D721Med (cell line): Measurements from ENCODE around the gene ORC2.

Source experiments
- DNase-seq: peaks from one replicate; pipeline ENCODE4 v3.0.0; 2011; ENCODE audit warnings: low spot score; ENCODE audit not compliant: insufficient read length
- FAIRE-seq: peaks from 2 replicates; lab custom pipeline; 2011; peaks lifted over from hg19 to GRCh38; lab: Jason Lieb, UNC
- CTCF ChIP-seq: IDR thresholded peaks from 2 replicates; pipeline ENCODE4 v1.5.1; 2012; ENCODE audit warnings: mild to moderate bottlenecking, control low read depth; ENCODE audit not compliant: insufficient read depth; ENCODE audit errors: missing control alignments

Gene ORC2

GRCh38 chr2:200963124-200963917 is at the start of gene ORC2:
TSS of gene ORC2 (minus strand) at chr2:200963660. CDS start at chr2:200958123, 5,537 bp downstream.
- FAIRE-seq (no peak), DNase-seq (peak; percentile 86)
- peak; percentile 37 for TF ChIP-seq CTCF

- no peak for TF ChIP-seq CTCF
- DNase-seq (no peak), FAIRE-seq (no peak)
Observed at GRCh38 chr2:201008296-201008829, 44.9 kb upstream of the ORC2 start.

GRCh38 chr2:201007584-201007998 is 44.1 kb upstream of the ORC2 start:
- FAIRE-seq (no peak), DNase-seq (no peak)

GRCh38 chr2:201006704-201007103 is 43.2 kb upstream of the ORC2 start:
- TF ChIP-seq CTCF, result no peak
- no peak for DNase-seq
- FAIRE-seq, result no peak

More at GRCh38 chr2:201007584-201007998, 44.1 kb upstream of the ORC2 start:
- no peak for TF ChIP-seq CTCF

- no peak for TF ChIP-seq CTCF
- FAIRE-seq, result no peak
Observed at GRCh38 chr2:201004370-201004769, 40.9 kb upstream of the ORC2 start.

GRCh38 chr2:200993097-200993496 is 29.6 kb upstream of the ORC2 start:
- DNase-seq (no peak), FAIRE-seq (no peak)
- TF ChIP-seq CTCF, result no peak

More at GRCh38 chr2:201004370-201004769, 40.9 kb upstream of the ORC2 start:
- no peak for DNase-seq

GRCh38 chr2:200987137-200987536 is 23.7 kb upstream of the ORC2 start:
- TF ChIP-seq CTCF, result no peak
- no peak for FAIRE-seq
- DNase-seq, result no peak
